Measurements from ENCODE around the gene BCR. TPM values are rescaled to one million over a fixed set of nuclear protein-coding genes. Genes with fewer than 3 reads are reported as not detected.

Gene BCR
- total and polyA plus RNA-seq, 2 donors (not counting 1 experiment from before 2014, with no cell fraction given), result 15.7 to 66.6 TPM

DNA sequence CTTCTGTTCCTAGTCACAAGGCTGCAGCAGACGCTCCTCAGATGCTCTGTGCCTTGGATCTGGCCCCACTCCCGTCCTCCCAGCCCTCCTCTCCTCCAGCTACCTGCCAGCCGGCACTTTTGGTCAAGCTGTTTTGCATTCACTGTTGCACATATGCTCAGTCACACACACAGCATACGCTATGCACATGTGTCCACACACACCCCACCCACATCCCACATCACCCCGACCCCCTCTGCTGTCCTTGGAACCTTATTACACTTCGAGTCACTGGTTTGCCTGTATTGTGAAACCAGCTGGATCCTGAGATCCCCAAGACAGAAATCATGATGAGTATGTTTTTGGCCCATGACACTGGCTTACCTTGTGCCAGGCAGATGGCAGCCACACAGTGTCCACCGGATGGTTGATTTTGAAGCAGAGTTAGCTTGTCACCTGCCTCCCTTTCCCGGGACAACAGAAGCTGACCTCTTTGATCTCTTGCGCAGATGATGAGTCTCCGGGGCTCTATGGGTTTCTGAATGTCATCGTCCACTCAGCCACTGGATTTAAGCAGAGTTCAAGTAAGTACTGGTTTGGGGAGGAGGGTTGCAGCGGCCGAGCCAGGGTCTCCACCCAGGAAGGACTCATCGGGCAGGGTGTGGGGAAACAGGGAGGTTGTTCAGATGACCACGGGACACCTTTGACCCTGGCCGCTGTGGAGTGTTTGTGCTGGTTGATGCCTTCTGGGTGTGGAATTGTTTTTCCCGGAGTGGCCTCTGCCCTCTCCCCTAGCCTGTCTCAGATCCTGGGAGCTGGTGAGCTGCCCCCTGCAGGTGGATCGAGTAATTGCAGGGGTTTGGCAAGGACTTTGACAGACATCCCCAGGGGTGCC lies 109.8 kb downstream of the BCR start:
- H3K9me3 ChIP-seq (ENCODE audit: control insufficient read depth, insufficient read depth, low read depth, low read length), result no peaks in the 10 kb centered on the region
- no peak overlapping the region for H3K9ac ChIP-seq (ENCODE audit: insufficient read depth, low read length)
- H3K4me1 ChIP-seq (ENCODE audit: control insufficient read depth, extremely low read depth, insufficient read depth, low read length), result peaks cover 5% of the 10 kb centered on the region
- no peaks in the 10 kb centered on the region for H3K27me3 ChIP-seq (ENCODE audit: control insufficient read depth, insufficient read depth, low read length)
- H2AFZ ChIP-seq (ENCODE audit: low read length), result no peak overlapping the region
- no peak overlapping the region for H3K4me3 ChIP-seq (replicated peaks in 1 of 4; ENCODE audit: control extremely low read depth in 1 of 4, insufficient read depth in 1 of 4, low read depth in 3 of 4, low read length in 4 of 4)
- DNase-seq (ENCODE audit: low read depth in 2 of 2), result peak; percentile 23 to 61
- H3K36me3 ChIP-seq (ENCODE audit: control insufficient read depth, insufficient read depth, low read length), result peaks cover 14% of the 10 kb centered on the region
- no peaks in the 10 kb centered on the region for H4K20me1 ChIP-seq (ENCODE audit: control insufficient read depth, extremely low read depth, insufficient read depth, low read length)
- TF ChIP-seq, protein P1, sequence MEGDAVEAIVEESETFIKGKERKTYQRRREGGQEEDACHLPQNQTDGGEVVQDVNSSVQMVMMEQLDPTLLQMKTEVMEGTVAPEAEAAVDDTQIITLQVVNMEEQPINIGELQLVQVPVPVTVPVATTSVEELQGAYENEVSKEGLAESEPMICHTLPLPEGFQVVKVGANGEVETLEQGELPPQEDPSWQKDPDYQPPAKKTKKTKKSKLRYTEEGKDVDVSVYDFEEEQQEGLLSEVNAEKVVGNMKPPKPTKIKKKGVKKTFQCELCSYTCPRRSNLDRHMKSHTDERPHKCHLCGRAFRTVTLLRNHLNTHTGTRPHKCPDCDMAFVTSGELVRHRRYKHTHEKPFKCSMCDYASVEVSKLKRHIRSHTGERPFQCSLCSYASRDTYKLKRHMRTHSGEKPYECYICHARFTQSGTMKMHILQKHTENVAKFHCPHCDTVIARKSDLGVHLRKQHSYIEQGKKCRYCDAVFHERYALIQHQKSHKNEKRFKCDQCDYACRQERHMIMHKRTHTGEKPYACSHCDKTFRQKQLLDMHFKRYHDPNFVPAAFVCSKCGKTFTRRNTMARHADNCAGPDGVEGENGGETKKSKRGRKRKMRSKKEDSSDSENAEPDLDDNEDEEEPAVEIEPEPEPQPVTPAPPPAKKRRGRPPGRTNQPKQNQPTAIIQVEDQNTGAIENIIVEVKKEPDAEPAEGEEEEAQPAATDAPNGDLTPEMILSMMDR (conservative IDR thresholded peaks at IDR 0.05 in 1 of 2, IDR thresholded peaks at IDR 0.05 in 1 of 2; ENCODE audit: low read depth in 1 of 2, low read length in 2 of 2), result peak; percentile 85 to 91
- TF ChIP-seq EZH2 (IDR thresholded peaks at IDR 0.05; ENCODE audit: low read length, missing control alignments), result no peak
- H3K79me2 ChIP-seq (ENCODE audit: control insufficient read depth, insufficient read depth, low read length), result no peaks in the 10 kb centered on the region
- no peak overlapping the region for H3K4me2 ChIP-seq (ENCODE audit: extremely low read depth, insufficient read depth, low read length)
- H3K27ac ChIP-seq (ENCODE audit: insufficient read depth, low read length), result peak overlapping the region; percentile 34

- no peak for DNase-seq (ENCODE audit: low read depth in 2 of 2)
- Histone ChIP-seq H2AFZ (ENCODE audit: low read length) (no peak overlapping the region), H3K36me3 (ENCODE audit: control insufficient read depth, insufficient read depth, low read length) (peaks cover 14% of the 10 kb centered on the region), H3K27me3 (ENCODE audit: control insufficient read depth, insufficient read depth, low read length) (no peaks in the 10 kb centered on the region), H3K79me2 (ENCODE audit: control insufficient read depth, insufficient read depth, low read length) (no peaks in the 10 kb centered on the region), H3K27ac (ENCODE audit: insufficient read depth, low read length) (no peak overlapping the region), H4K20me1 (ENCODE audit: control insufficient read depth, extremely low read depth, insufficient read depth, low read length) (no peaks in the 10 kb centered on the region), H3K9me3 (ENCODE audit: control insufficient read depth, insufficient read depth, low read depth, low read length) (no peaks in the 10 kb centered on the region), H3K4me1 (ENCODE audit: control insufficient read depth, extremely low read depth, insufficient read depth, low read length) (peaks cover 5% of the 10 kb centered on the region), H3K4me2 (ENCODE audit: extremely low read depth, insufficient read depth, low read length) (no peak overlapping the region), H3K4me3 (replicated peaks in 1 of 4; ENCODE audit: control extremely low read depth in 1 of 4, insufficient read depth in 1 of 4, low read depth in 3 of 4, low read length in 4 of 4) (no peak overlapping the region), H3K9ac (ENCODE audit: insufficient read depth, low read length) (no peak overlapping the region)
- no peak for TF ChIP-seq EZH2 (IDR thresholded peaks at IDR 0.05; ENCODE audit: low read length, missing control alignments)
- TF ChIP-seq, protein P1 (conservative IDR thresholded peaks at IDR 0.05 in 1 of 2, IDR thresholded peaks at IDR 0.05 in 1 of 2; ENCODE audit: low read depth in 1 of 2, low read length in 2 of 2), result no peak
Measured at GRCh38 chr22:23291806-23292452, 111.6 kb downstream of the BCR start.
